PC-3 (cell line): Measurements from ENCODE around the gene PCBP3. TPM values are rescaled to one million over a fixed set of nuclear protein-coding genes. Genes with fewer than 3 reads are reported as not detected.

Source experiments
- ATAC-seq: fragments of 200-7000 bp; cut with Tn5 transposase; 2 replicates; pipeline ENCODE4 v1.9.1; 2020; ENCODE audit warnings: mild to moderate bottlenecking, moderate library complexity
- BruUV-seq: library from RNA; stranded (reverse); fragments of 400-500 nt; replicated peaks from 2 replicates; lab custom pipeline; 2021; lab: Mats Ljungman, UMichigan
- CTCF ChIA-PET: fragments of 300-600 bp; sonication (Branson Sonifier 250); formaldehyde crosslinking; loops from one replicate; lab custom pipeline; 2022; ENCODE audit warnings: antibody characterized with exemption; lab: Charles Lee
- POLR2A ChIA-PET: fragments of 300-600 bp; sonication (Branson Sonifier 250); formaldehyde crosslinking; loops from one replicate; lab custom pipeline; 2022; ENCODE audit warnings: antibody characterized with exemption; ENCODE audit not compliant: unreplicated experiment; lab: Charles Lee
- DNase-seq: peaks from one replicate; pipeline ENCODE4 v3.0.0-alpha.2; 2015
- H2AFZ ChIP-seq: fragments of 300-600 bp; sonication (generic); 2 replicates; pipeline ENCODE4 v1.6.0; 2016; ENCODE audit warnings: antibody characterized with exemption, low read length
- H3F3A ChIP-seq: fragments of 300-600 bp; sonication (generic); one replicate; pipeline ENCODE4 v1.6.0; 2017; ENCODE audit warnings: antibody characterized with exemption, low read length, control low read depth, mild to moderate bottlenecking; ENCODE audit not compliant: unreplicated experiment
- H3K27ac ChIP-seq: fragments of 300-600 bp; sonication (generic); 2 replicates; pipeline ENCODE4 v1.5.1; 2016; ENCODE audit warnings: mild to moderate bottlenecking, low read length
- H3K27me3 ChIP-seq: fragments of 300-600 bp; sonication (generic); 2 replicates; pipeline ENCODE4 v1.6.1; 2016; ENCODE audit warnings: low read length, mixed read lengths
- H3K36me3 ChIP-seq: fragments of 300-600 bp; sonication (generic); 2 replicates; pipeline ENCODE4 v1.6.1; 2016; ENCODE audit warnings: low read depth, mixed run types, low read length, mixed read lengths
- H3K4me1 ChIP-seq: fragments of 300-600 bp; sonication (generic); 2 replicates; pipeline ENCODE4 v1.5.1; 2016; ENCODE audit warnings: low read length; ENCODE audit not compliant: insufficient read depth
- H3K4me2 ChIP-seq: fragments of 300-600 bp; sonication (generic); 2 replicates; pipeline ENCODE4 v1.6.0; 2016; ENCODE audit warnings: low read length
- H3K4me3 ChIP-seq: fragments of 300-600 bp; sonication (generic); 2 replicates; pipeline ENCODE4 v1.5.1; 2016; ENCODE audit warnings: mild to moderate bottlenecking, low read length, mixed read lengths
- H3K79me2 ChIP-seq: fragments of 300-600 bp; sonication (generic); 2 replicates; pipeline ENCODE4 v1.6.1; 2017; ENCODE audit warnings: low read length, mixed read lengths
- H3K9ac ChIP-seq: fragments of 300-600 bp; sonication (generic); 2 replicates; pipeline ENCODE4 v1.6.0; 2016; ENCODE audit warnings: mild to moderate bottlenecking, low read length
- H3K9me2 ChIP-seq: fragments of 300-600 bp; sonication (generic); replicated peaks from 2 replicates; pipeline ENCODE4 v1.6.1; 2016; ENCODE audit warnings: mixed run types, low read length, mixed read lengths
- H3K9me3 ChIP-seq: fragments of 300-600 bp; sonication (generic); 2 replicates; pipeline ENCODE4 v1.6.1; 2016; ENCODE audit warnings: low read length, mixed read lengths
- H4K20me1 ChIP-seq: fragments of 300-600 bp; sonication (generic); 2 replicates; pipeline ENCODE4 v1.6.1; 2016; ENCODE audit warnings: low read length, mixed read lengths
- CTCF ChIP-seq: fragments of 300-600 bp; sonication (generic); conservative IDR thresholded peaks from 2 replicates; pipeline ENCODE4 v1.5.1; 2017; ENCODE audit warnings: antibody characterized with exemption, low read depth, mild to moderate bottlenecking, low read length
- EZH2 ChIP-seq: fragments of 300-600 bp; sonication (generic); IDR thresholded peaks from one replicate; pipeline ENCODE4 v1.6.1; 2017; ENCODE audit warnings: antibody characterized with exemption, mild to moderate bottlenecking, low read length; ENCODE audit not compliant: unreplicated experiment
- EZH2phosphoT487 ChIP-seq: fragments of 300-600 bp; sonication (generic); IDR thresholded peaks from 2 replicates; pipeline ENCODE4 v1.6.1; 2018; ENCODE audit warnings: mild to moderate bottlenecking, antibody characterized with exemption, low read length, borderline replicate concordance
- intact Hi-C: fragments of 100-400 bp; cut with micrococcal nuclease; formaldehyde crosslinking; loops from 2 replicates; pipeline ENCODE4 v1.9.0; 2023
- total RNA-seq: library from RNA; depleted of rRNA; stranded (reverse); fragments of >200 nt; gene quantifications from 2 replicates; pipeline ENCODE4 v1.2.3, GENCODE V29; 2014

The PCBP3 gene
- total RNA-seq, 1 experiment from 2014 or later, result 2.4 TPM

DNA sequence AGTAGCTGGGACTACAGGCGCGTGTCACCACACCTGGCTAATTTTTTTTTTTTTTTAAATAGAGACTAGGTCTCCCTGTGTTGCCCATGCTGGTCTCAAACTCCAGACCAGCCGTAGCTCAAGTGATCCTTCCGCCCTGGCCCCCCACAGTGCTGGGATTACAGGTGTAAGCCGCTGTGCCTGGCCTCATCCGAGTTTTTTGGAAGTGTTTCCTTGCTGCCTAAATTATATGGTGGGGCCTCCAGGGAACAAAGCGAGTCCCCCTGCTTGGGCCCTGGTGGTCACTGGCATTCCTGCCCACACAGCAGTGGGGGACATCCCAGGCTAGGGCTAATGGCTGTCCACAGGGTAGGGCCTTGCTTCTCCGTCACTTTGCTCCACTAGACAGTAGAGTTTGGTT, 143.8 kb downstream of the PCBP3 start:
- ChIA-PET POLR2A (no interaction called here), CTCF (no interaction called here)
- no TSS peak for BruUV-seq

DNA sequence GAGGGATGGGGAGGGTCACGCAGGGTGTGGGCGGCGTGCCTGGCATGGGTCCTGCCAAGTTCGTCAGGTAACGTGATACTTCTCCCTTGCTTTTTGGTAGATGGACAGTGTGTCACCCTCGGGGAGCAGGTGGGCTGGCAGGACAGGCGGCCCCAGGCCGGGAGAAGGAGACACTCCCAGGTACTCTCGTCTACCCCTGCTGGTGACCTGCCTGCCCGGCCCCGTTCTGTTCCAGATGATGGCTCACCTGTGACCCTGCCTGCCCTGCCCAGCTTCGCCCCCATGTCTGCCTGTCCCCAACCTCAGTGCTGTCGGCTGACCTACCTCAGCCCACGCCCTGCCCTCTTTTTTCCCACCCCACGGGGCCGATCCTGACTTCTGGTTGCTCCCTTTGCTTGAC, 144.7 kb downstream of the PCBP3 start:
- no TSS peak for BruUV-seq
- no peak for ATAC-seq

More for the DNA sequence above, 143.8 kb downstream of the PCBP3 start:
- DNase-seq (no peak), ATAC-seq (no peak)
- no peaks in the 10 kb centered on the region for H3K9me3 ChIP-seq
- no peak overlapping the region for H3K9ac ChIP-seq
- no peak overlapping the region for H3K4me2 ChIP-seq
- H3K9me2 ChIP-seq, result no peaks in the 10 kb centered on the region
- no peaks in the 10 kb centered on the region for H3K79me2 ChIP-seq
- H3K4me1 ChIP-seq, result no peaks in the 10 kb centered on the region
- H3K36me3 ChIP-seq, result no peaks in the 10 kb centered on the region
- no peak overlapping the region for H3K27ac ChIP-seq
- H3K27me3 ChIP-seq, result no peaks in the 10 kb centered on the region
- intact Hi-C loops, result no loop called here
- TF ChIP-seq EZH2phosphoT487 (no peak), EZH2 (no peak), CTCF (no peak)
- no peaks in the 10 kb centered on the region for H3F3A ChIP-seq
- H3K4me3 ChIP-seq, result no peak overlapping the region
- H2AFZ ChIP-seq, result no peak overlapping the region
- H4K20me1 ChIP-seq, result no peaks in the 10 kb centered on the region

More for the DNA sequence above, 144.7 kb downstream of the PCBP3 start:
- no peak overlapping the region for H3K4me3 ChIP-seq
- H3K36me3 ChIP-seq, result no peaks in the 10 kb centered on the region
- no peaks in the 10 kb centered on the region for H3K9me2 ChIP-seq
- POLR2A ChIA-PET, result no interaction called here
- no peak overlapping the region for H3K9ac ChIP-seq
- CTCF ChIA-PET, result no interaction called here
- intact Hi-C loops, result no loop called here
- no peak overlapping the region for H2AFZ ChIP-seq
- no peaks in the 10 kb centered on the region for H3K9me3 ChIP-seq
- H3F3A ChIP-seq, result no peaks in the 10 kb centered on the region
- TF ChIP-seq EZH2, result no peak
- TF ChIP-seq EZH2phosphoT487, result no peak
- TF ChIP-seq CTCF, result no peak
- H3K79me2 ChIP-seq, result no peaks in the 10 kb centered on the region
- H4K20me1 ChIP-seq, result no peaks in the 10 kb centered on the region
- H3K4me2 ChIP-seq, result no peak overlapping the region
- no peaks in the 10 kb centered on the region for H3K4me1 ChIP-seq
- no peak for DNase-seq
- no peaks in the 10 kb centered on the region for H3K27me3 ChIP-seq
- H3K27ac ChIP-seq, result no peak overlapping the region
